ENCODE measurements around the gene CEL. TPM values are rescaled to one million over a fixed set of nuclear protein-coding genes. Genes with fewer than 3 reads are reported as not detected.
A peak's percentile ranks its signal among the peaks of the same experiment; 100 is the strongest.

The CEL gene
- total RNA-seq, 4 donors from 2014 or later, result 0.26 to 1.4 (median 0.62) TPM; not detected in 1

- Histone ChIP-seq H3K27ac (peak overlapping the region in 1 of 2 donors; percentile 31), H3K36me3 (no peaks in the 10 kb centered on the region), H3K4me3 (no peak overlapping the region), H3K27me3 (no peaks in the 10 kb centered on the region), H3K9me3 (no peaks in the 10 kb centered on the region), H3K4me1 (peaks cover 0 to 27% of the 10 kb centered on the region in 2 donors)
- peak in 1 of 2 donors; percentile 15 for DNase-seq
- intact Hi-C loops (cut with DNase I; ENCODE audit: low total_unique reads), result no loop called here
- TF ChIP-seq POLR2A (IDR thresholded peaks at IDR 0.05), result no peak
- TF ChIP-seq CTCF (IDR thresholded peaks at IDR 0.05), result no peak
Observed at GRCh38 chr9:133113949-133114885, 52.4 kb downstream of the CEL start.

GRCh38 chr9:133114886-133115603 lies 53.3 kb downstream of the CEL start:
- no peak overlapping the region for H3K27ac ChIP-seq
- H3K27me3 ChIP-seq, result no peaks in the 10 kb centered on the region
- peaks cover 0 to 27% of the 10 kb centered on the region in 2 donors for H3K4me1 ChIP-seq
- TF ChIP-seq CTCF (IDR thresholded peaks at IDR 0.05) (no peak), POLR2A (IDR thresholded peaks at IDR 0.05) (no peak)
- H3K9me3 ChIP-seq, result no peaks in the 10 kb centered on the region
- H3K36me3 ChIP-seq, result no peaks in the 10 kb centered on the region
- DNase-seq, result peak in 1 of 2 donors; percentile 15
- H3K4me3 ChIP-seq, result no peak overlapping the region
- intact Hi-C loops (cut with DNase I; ENCODE audit: low total_unique reads), result no loop called here

DNA sequence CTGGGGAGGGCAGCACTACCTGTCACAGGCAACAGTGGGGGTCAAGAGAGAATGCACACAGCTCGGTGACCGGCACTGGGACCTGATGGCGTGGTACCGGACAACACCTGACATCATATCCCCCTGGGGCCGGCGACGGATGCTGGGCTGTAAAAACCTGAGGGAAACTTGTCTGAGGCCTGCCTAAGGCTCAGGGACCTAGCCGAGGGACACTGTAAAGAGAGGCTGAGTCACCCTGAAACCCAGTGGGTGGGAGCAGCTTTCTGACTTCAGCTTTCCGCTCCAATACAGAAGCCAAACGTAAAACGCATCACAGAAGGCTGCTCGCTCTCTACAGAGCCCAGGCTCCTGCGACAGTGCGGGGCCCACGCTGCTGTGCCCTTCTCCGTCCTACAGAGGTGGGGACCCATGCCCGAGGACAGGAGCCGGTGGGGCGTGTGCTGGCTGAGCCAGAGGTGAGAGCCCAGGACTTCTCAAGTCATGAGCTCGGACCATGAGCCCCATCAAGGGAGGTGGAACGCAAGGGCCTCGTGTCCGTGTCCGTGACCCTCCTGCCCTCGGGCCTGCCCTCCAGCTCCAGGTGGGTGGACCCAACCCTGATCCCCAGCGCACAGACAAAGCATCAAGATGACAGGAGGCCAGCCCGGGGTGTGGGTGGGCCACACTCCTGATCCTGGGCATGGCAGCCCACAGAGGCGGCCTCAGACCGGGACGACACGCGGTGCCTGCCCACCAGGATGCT lies 54.0 kb downstream of the CEL start:
- H3K27me3 ChIP-seq, result no peaks in the 10 kb centered on the region
- intact Hi-C loops (cut with DNase I; ENCODE audit: low total_unique reads), result no loop called here
- peaks cover 0 to 27% of the 10 kb centered on the region in 2 donors for H3K4me1 ChIP-seq
- no peaks in the 10 kb centered on the region for H3K9me3 ChIP-seq
- H3K36me3 ChIP-seq, result no peaks in the 10 kb centered on the region
- TF ChIP-seq POLR2A (IDR thresholded peaks at IDR 0.05) (no peak), CTCF (IDR thresholded peaks at IDR 0.05) (no peak)
- H3K27ac ChIP-seq, result no peak overlapping the region
- DNase-seq, result peak in 1 of 2 donors; percentile 15
- no peak overlapping the region for H3K4me3 ChIP-seq

- Histone ChIP-seq H3K9me3 (no peaks in the 10 kb centered on the region), H3K27me3 (no peaks in the 10 kb centered on the region), H3K4me3 (no peak overlapping the region), H3K27ac (no peak overlapping the region), H3K36me3 (no peaks in the 10 kb centered on the region), H3K4me1 (peaks cover 0 to 27% of the 10 kb centered on the region in 2 donors)
- TF ChIP-seq CTCF (IDR thresholded peaks at IDR 0.05) (no peak), POLR2A (IDR thresholded peaks at IDR 0.05) (no peak)
- intact Hi-C loops (cut with DNase I; ENCODE audit: low total_unique reads), result no loop called here
- DNase-seq, result no peak
Observed at GRCh38 chr9:133116346-133117231, 54.8 kb downstream of the CEL start.
